K562 (cell line): ENCODE data around the gene UQCR11. TPM values are rescaled to one million over a fixed set of nuclear protein-coding genes. Genes with fewer than 3 reads are reported as not detected.

Experiments
- HDAC6 ChIP-seq: IDR thresholded peaks from 2 replicates; pipeline ENCODE4 v1.6.1; 2012; ENCODE audit warnings: low read depth, mild to moderate bottlenecking, control low read depth, inconsistent platforms, low read length, moderate library complexity
- HMG20B ChIP-seq: fragments of 250-450 bp; sonication (Bioruptor Pico); IDR thresholded peaks from 2 replicates; pipeline ENCODE4 v1.5.0; 2021; ENCODE audit warnings: mild to moderate bottlenecking
- KLF10 ChIP-seq: fragments of 250-450 bp; sonication (Bioruptor Pico); IDR thresholded peaks from 2 replicates; pipeline ENCODE4 v1.6.1; 2021; ENCODE audit warnings: matching md5 sums
- MBD2 ChIP-seq: sonication (generic); IDR thresholded peaks from 2 replicates; pipeline ENCODE4 v1.6.1; 2016; ENCODE audit warnings: low read depth, borderline replicate concordance
- NFYB ChIP-seq: IDR thresholded peaks from 2 replicates; pipeline ENCODE4 v1.6.1; 2011; ENCODE audit warnings: mild to moderate bottlenecking, moderate library complexity; ENCODE audit not compliant: insufficient read length; ENCODE audit errors: extremely low read depth
- PTTG1 ChIP-seq: fragments of 450-650 bp; IDR thresholded peaks from 2 replicates; pipeline ENCODE4 v1.6.1; 2016; ENCODE audit warnings: low read depth, mild to moderate bottlenecking, missing genetic modification characterization, missing compliant biosample characterization
- RNF2 ChIP-seq: sonication (generic); IDR thresholded peaks from 2 replicates; pipeline ENCODE4 v1.6.1; 2016
- SMARCA5 ChIP-seq: fragments of 450-650 bp; IDR thresholded peaks from 2 replicates; pipeline ENCODE4 v1.6.1; 2016
- SRF ChIP-seq, 2 experiments: fragments of 250-450, 450-650 bp in 1 of 2; sonication (Bioruptor Pico) in 1 of 2; sonication (generic) in 1 of 2; formaldehyde crosslinking; IDR thresholded peaks; 2 replicates each; pipeline versions ENCODE4 v1.5.0 to v1.5.1; 2020 to 2022; ENCODE audit warnings: mild to moderate bottlenecking in 1 of 2, missing genetic modification reagents in 1 of 2
- TAL1 ChIP-seq: fragments of 450-650 bp; IDR thresholded peaks from 2 replicates; pipeline ENCODE4 v1.6.1; 2016; ENCODE audit warnings: mild to moderate bottlenecking
- TBP ChIP-seq: optimal IDR thresholded peaks from 2 replicates; pipeline ENCODE3; 2011; ENCODE audit warnings: low read depth, low read length, improper control_type of control experiment
- TRIM28 ChIP-seq: fragments of 450-650 bp; IDR thresholded peaks from 2 replicates; pipeline ENCODE4 v1.6.1; 2017
- YY1 ChIP-seq, 3 experiments: IDR thresholded peaks; 2 replicates each; pipeline ENCODE4 v1.6.1; 2011; ENCODE audit warnings: low read length in 2 of 3, mild to moderate bottlenecking in 2 of 3, moderate library complexity in 2 of 3, borderline replicate concordance in 1 of 3, control low read depth in 1 of 3, low read depth in 1 of 3; ENCODE audit not compliant: insufficient read depth in 3 of 3, insufficient replicate concordance in 2 of 3, control insufficient read depth in 1 of 3, insufficient read length in 1 of 3; ENCODE audit errors: extremely low read depth in 1 of 3
- ZNF133 ChIP-seq: fragments of 250-450 bp; sonication (Bioruptor Pico); IDR thresholded peaks from 2 replicates; pipeline ENCODE4 v1.4.0; 2020; ENCODE audit warnings: mild to moderate bottlenecking
- ZNF76 ChIP-seq: fragments of 250-450 bp; sonication (Bioruptor Pico); IDR thresholded peaks from 2 replicates; pipeline ENCODE4 v1.4.0; 2020; ENCODE audit warnings: mild to moderate bottlenecking, moderate library complexity, borderline replicate concordance
- ZNF766 ChIP-seq: fragments of 200-800 bp; sonication (Bioruptor generic); conservative IDR thresholded peaks from 2 replicates; pipeline ENCODE4 v1.6.1; 2016; ENCODE audit warnings: missing genetic modification characterization, missing compliant biosample characterization
- polyA plus RNA-seq, 8 experiments: library from polyadenylated mRNA; depleted of rRNA in 4 of 8; stranded (reverse) in 5 of 8; unstranded in 3 of 8; fragments of >200 nt; fragmentation: Nextera tagmentation in 2 of 8; fragmentation: Illumina TruSeq in 1 of 8; extraction: Ambion mirVana in 2 of 8; extraction: Trizol in 1 of 8; gene quantifications; 2 replicates each; pipeline versions ENCODE4 v1.2.1 to v1.2.3, GENCODE V29; 2011 to 2014; ENCODE audit warnings: inconsistent platforms in 1 of 8, missing spikeins in 1 of 8
- total RNA-seq, 7 experiments: library from RNA; depleted of rRNA in 6 of 7; stranded (reverse); fragments of >200 nt in 6 of 7; fragmentation: Illumina TruSeq in 2 of 7; extraction: Trizol in 2 of 7; gene quantifications; 2 replicates each; pipeline versions ENCODE4 v1.2.1 to v1.2.3, GENCODE V29; 2011 to 2021; ENCODE audit warnings: low replicate concordance in 1 of 7
- TF ChIP-seq, protein P1 (sequence below): fragments of 450-650 bp; IDR thresholded peaks from 2 replicates; pipeline ENCODE4 v1.7.0; 2016; ENCODE audit warnings: borderline replicate concordance
- TF ChIP-seq, protein P2 (sequence below): fragments of 250-450 bp; sonication (Bioruptor Pico); IDR thresholded peaks from 2 replicates; pipeline ENCODE4 v1.8.0; 2021; ENCODE audit warnings: moderate library complexity, mild to moderate bottlenecking, inconsistent platforms

The UQCR11 gene
- total and polyA plus RNA-seq, 9 of the 15 experiments (the other 6 are each of a cell fraction or from before 2014, with no cell fraction given): 57.6 to 394 (median 259) TPM

DNA sequence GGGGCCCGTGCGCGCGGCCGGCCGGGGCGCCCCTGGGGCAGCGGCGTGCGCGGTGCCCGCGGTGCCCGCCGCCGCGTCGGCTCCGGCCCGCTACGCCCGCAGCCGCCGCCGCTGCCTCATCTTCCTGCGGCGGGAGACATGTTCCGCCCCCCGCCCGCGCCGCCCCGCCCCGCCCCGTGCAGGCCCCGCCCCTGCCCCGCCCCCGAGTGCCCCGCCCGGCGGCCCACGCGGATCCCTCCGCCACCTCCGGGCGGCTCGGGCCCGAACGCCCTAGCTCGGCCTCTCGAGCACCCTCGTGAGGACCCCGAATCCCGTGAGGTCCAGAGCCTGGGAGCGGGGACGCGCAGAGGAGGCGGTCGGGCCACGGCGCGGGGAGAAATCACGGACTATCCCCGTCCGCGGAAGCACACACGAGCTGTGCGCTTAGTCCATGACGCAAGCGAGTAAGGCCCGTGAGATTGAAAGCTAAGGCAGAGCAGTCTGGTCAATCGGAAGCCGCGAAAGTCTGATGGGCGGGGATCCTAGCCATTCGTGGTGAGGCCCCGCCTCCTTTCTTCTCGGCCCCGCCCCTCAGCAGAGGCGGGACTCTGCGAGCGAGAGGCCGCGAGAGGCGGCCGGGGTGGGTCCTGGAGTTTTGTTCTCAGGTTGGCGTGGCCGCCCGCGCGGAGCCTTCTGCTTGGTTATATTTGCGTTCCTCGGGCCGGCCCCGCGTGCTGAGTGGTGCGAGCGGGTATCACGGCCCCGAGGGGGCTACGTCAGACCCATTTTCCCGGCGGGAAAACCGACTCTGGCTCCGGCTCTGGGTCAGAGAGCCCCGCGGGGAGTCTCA, 47.4 kb upstream of the UQCR11 start, which contains the start of gene TCF3 (continued):
- TF ChIP-seq YY1 (IDR thresholded peaks at IDR 0.05; ENCODE audit: borderline replicate concordance in 1 of 3, control insufficient read depth in 1 of 3, extremely low read depth in 1 of 3, insufficient read depth in 3 of 3, insufficient read length in 1 of 3, insufficient replicate concordance in 2 of 3, low read depth in 1 of 3, low read length in 2 of 3) (peak in 2 of 3 experiments; percentile 48 to 63), PTTG1 (tag) (no peak), TAL1 (no peak), ZNF133 (CRISPR knock-in tag) (no peak; the same call in 1 of the 2 replicates), ZNF766 (0 out of 2 replicates have a peak, but pooled peaks have one; percentile 58), NFYB (peak; percentile 87), RNF2 (no peak; the same call in none of the 2 replicates), SMARCA5 (no peak), KLF10 (CRISPR knock-in tag) (no peak), HMG20B (CRISPR knock-in tag) (no peak), MBD2 (peak; percentile 98), TBP (peak; percentile 74), ZNF76 (CRISPR knock-in tag) (no peak), SRF (CRISPR knock-in tag; IDR thresholded peaks at IDR 0.05) (peak in 1 of 2 experiments; percentile 68; a peak in 1 of 4 replicates), TRIM28 (no peak), HDAC6 (no peak)
- TF ChIP-seq, protein P1, sequence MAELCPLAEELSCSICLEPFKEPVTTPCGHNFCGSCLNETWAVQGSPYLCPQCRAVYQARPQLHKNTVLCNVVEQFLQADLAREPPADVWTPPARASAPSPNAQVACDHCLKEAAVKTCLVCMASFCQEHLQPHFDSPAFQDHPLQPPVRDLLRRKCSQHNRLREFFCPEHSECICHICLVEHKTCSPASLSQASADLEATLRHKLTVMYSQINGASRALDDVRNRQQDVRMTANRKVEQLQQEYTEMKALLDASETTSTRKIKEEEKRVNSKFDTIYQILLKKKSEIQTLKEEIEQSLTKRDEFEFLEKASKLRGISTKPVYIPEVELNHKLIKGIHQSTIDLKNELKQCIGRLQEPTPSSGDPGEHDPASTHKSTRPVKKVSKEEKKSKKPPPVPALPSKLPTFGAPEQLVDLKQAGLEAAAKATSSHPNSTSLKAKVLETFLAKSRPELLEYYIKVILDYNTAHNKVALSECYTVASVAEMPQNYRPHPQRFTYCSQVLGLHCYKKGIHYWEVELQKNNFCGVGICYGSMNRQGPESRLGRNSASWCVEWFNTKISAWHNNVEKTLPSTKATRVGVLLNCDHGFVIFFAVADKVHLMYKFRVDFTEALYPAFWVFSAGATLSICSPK: no peak
- TF ChIP-seq, protein P2, sequence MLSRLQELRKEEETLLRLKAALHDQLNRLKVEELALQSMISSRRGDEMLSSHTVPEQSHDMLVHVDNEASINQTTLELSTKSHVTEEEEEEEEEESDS: no peak
